22Rv1 (cell line): ENCODE data around the gene OTOF.

Source experiments
- CTCF ChIP-seq: fragments of 450-650 bp; IDR thresholded peaks from 2 replicates; pipeline ENCODE4 v1.5.1; 2017; ENCODE audit warnings: mild to moderate bottlenecking
- ZFX ChIP-seq: fragments of 450-650 bp; IDR thresholded peaks from 2 replicates; pipeline ENCODE4 v1.6.1; 2017; ENCODE audit warnings: antibody characterized with exemption, borderline replicate concordance

- TF ChIP-seq CTCF, result no peak
- TF ChIP-seq ZFX, result no peak
These were observed 19.4 kb downstream of the OTOF start for GRCh38 chr2:26458365-26459042.
